Measurements from ENCODE around the gene NPAS3. TPM values are rescaled to one million over a fixed set of nuclear protein-coding genes. Genes with fewer than 3 reads are reported as not detected.

The NPAS3 gene
- total and polyA plus RNA-seq, 8 donors: 0.09 to 0.79 (median 0.56) TPM

DNA sequence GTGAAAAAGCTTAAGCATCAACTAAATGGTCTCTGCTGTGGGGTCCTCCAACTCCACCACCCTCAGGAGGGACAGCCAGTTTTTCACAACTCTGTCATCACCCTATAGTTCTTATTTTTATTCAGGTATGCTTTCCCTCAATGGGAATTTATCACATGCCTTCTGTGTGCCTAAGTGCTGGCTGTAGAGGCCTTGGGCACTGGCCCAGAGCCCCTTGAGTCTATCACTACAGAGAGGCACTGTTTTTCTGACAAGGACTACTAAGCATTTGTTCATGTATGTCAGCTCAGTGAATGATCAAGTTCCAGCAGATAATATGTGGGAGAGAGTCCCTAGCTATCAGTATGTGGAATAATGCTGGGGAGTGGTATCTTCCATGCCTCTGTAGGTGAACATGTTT is 463.9 kb downstream of the NPAS3 start:
- intact Hi-C loops (cut with DNase I): no loop called here
- DNase-seq: peak in 1 of 4 donors; percentile 52
- H3K27ac ChIP-seq: no peak overlapping the region
- no peaks in the 10 kb centered on the region for H3K36me3 ChIP-seq
- TF ChIP-seq, protein P1, sequence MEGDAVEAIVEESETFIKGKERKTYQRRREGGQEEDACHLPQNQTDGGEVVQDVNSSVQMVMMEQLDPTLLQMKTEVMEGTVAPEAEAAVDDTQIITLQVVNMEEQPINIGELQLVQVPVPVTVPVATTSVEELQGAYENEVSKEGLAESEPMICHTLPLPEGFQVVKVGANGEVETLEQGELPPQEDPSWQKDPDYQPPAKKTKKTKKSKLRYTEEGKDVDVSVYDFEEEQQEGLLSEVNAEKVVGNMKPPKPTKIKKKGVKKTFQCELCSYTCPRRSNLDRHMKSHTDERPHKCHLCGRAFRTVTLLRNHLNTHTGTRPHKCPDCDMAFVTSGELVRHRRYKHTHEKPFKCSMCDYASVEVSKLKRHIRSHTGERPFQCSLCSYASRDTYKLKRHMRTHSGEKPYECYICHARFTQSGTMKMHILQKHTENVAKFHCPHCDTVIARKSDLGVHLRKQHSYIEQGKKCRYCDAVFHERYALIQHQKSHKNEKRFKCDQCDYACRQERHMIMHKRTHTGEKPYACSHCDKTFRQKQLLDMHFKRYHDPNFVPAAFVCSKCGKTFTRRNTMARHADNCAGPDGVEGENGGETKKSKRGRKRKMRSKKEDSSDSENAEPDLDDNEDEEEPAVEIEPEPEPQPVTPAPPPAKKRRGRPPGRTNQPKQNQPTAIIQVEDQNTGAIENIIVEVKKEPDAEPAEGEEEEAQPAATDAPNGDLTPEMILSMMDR (IDR thresholded peaks at IDR 0.05): no peak
- ATAC-seq: peak; percentile 74
- H3K4me1 ChIP-seq: no peaks in the 10 kb centered on the region
- H3K27me3 ChIP-seq: no peaks in the 10 kb centered on the region
- H3K4me3 ChIP-seq: no peak overlapping the region
- H3K9me3 ChIP-seq: peaks cover 0 to 12% of the 10 kb centered on the region in 2 donors

DNA sequence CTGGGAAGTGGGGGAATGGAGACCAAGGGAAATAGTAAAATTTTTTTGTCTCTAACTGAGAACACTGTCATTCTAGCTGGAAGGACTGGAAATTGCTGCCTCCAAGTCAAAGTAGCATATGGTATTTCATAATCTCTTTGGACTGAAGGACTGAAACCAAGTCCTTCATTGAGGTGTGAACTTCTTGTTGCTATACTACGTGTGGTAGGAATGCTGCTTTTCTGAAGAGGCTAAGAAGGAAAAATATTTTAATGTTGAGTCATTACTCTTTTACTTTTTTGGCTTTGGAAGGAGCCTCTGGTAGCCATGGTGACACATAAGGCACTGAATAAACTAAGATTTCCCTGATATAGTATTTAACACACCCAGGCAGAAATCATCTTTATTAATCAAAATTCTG is 465.4 kb downstream of the NPAS3 start:
- Histone ChIP-seq H3K9me3 (peaks cover 0 to 12% of the 10 kb centered on the region in 2 donors), H3K27me3 (no peaks in the 10 kb centered on the region), H3K36me3 (no peaks in the 10 kb centered on the region), H3K4me1 (no peaks in the 10 kb centered on the region), H3K27ac (peak overlapping the region in 1 of 2 donors; percentile 61), H3K4me3 (no peak overlapping the region)
- intact Hi-C loops (cut with DNase I): no loop called here
- ATAC-seq: peak; percentile 90
- TF ChIP-seq, protein P1 (IDR thresholded peaks at IDR 0.05): no peak
- DNase-seq: peak in 2 of 4 donors; percentile 14 to 60

DNA sequence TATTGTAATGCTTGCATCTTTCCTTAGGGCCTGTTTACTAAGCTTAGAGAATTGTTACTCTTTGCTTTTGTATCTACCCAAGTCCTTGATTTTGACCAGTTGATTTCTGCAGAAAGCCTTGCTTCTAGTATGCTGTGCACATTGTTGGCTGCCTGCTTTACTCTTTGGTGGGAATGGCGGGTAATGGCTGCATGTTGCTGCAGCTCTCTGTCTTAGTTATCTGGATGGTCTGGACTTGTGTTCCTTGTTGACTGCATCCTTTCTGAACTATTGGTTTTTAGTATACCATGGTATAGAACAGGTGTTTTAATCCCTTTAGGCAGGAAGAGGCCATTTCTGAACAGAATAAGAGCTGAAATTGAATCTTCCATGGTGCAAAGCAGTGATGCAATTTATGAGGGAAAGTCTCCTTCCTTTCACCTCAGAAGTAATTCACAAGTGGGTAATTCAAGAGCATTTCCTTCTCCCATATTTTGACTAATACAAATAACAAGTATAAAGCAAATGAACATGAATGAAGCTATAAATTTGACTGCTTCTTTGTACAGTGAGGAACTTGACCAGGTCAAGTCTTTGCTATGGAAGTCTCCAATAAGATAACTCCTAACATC is 466.4 kb downstream of the NPAS3 start:
- DNase-seq: no peak
- peak overlapping the region in 1 of 2 donors; percentile 61 for H3K27ac ChIP-seq
- no peak overlapping the region for H3K4me3 ChIP-seq
- peaks cover 0 to 12% of the 10 kb centered on the region in 2 donors for H3K9me3 ChIP-seq
- ATAC-seq: no peak
- no peaks in the 10 kb centered on the region for H3K27me3 ChIP-seq
- intact Hi-C loops (cut with DNase I): no loop called here
- no peaks in the 10 kb centered on the region for H3K4me1 ChIP-seq
- TF ChIP-seq, protein P1 (IDR thresholded peaks at IDR 0.05): no peak
- H3K36me3 ChIP-seq: no peaks in the 10 kb centered on the region

DNA sequence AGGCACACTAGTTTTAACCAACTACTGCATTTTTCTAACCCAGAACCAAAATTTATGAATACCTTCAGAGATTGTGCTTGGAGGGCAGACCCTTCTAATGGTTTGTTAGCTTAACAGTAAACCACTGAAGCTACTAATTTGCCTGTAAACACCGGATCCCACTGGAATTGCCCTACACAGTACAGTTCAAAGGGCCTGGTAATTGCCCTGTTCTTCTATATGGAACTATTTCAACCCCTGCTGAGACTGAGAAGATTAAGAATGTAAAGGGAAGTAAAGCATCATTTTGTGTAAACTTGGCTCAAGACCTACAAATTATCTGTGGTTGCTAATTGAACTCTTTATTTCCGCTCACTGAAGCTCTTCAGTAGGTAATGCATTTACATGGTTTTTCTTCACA is 468.1 kb downstream of the NPAS3 start:
- TF ChIP-seq, protein P1 (IDR thresholded peaks at IDR 0.05): no peak
- DNase-seq: no peak

DNA sequence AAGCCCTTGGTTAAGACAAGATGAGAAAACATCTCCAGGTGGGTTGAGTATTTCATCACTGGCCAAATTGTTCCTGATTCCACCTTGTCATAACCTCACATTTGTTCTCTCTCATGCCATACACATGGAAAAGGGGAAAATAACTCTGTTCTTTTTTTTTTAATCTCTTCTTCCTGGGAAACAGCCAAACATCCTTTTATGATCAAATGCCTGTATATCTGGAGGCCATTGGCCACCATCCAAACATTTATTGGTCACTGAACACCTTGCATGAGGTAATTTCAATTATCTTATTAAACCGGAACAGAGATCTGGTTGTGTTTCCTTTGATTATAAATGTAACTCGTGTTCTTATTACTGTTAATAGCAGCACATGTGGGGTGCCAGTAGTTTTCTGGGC is 469.6 kb downstream of the NPAS3 start:
- Histone ChIP-seq H3K4me1 (no peaks in the 10 kb centered on the region), H3K27me3 (no peaks in the 10 kb centered on the region), H3K9me3 (peaks cover 0 to 12% of the 10 kb centered on the region in 2 donors), H3K4me3 (no peak overlapping the region), H3K36me3 (no peaks in the 10 kb centered on the region), H3K27ac (no peak overlapping the region)
- intact Hi-C loops (cut with DNase I): no loop called here
- TF ChIP-seq, protein P1 (IDR thresholded peaks at IDR 0.05): no peak
- no peak for ATAC-seq
- DNase-seq: no peak

More for the DNA sequence above, 468.1 kb downstream of the NPAS3 start:
- intact Hi-C loops (cut with DNase I): no loop called here
- H3K27me3 ChIP-seq: no peaks in the 10 kb centered on the region
- no peaks in the 10 kb centered on the region for H3K36me3 ChIP-seq
- ATAC-seq: no peak
- H3K27ac ChIP-seq: no peak overlapping the region
- no peaks in the 10 kb centered on the region for H3K4me1 ChIP-seq
- peaks cover 0 to 12% of the 10 kb centered on the region in 2 donors for H3K9me3 ChIP-seq
- H3K4me3 ChIP-seq: no peak overlapping the region

Data from left lung (tissue), 10 donors.